K562 (cell line): ENCODE measurements around the gene ZNF143. TPM values are rescaled to one million over a fixed set of nuclear protein-coding genes. Genes with fewer than 3 reads are reported as not detected.
A peak's percentile ranks its signal among the peaks of the same experiment; 100 is the strongest.

Source experiments
- ARID3B ChIP-seq: fragments of 250-450 bp; sonication (Bioruptor Pico); IDR thresholded peaks from 2 replicates; pipeline ENCODE4 v1.4.0; 2020; ENCODE audit warnings: borderline replicate concordance
- C11orf30 ChIP-seq: fragments of 450-650 bp; IDR thresholded peaks from 2 replicates; pipeline ENCODE4 v1.6.1; 2016; ENCODE audit warnings: low read depth, mild to moderate bottlenecking
- FOXJ3 ChIP-seq: sonication (generic); formaldehyde crosslinking; IDR thresholded peaks from 2 replicates; pipeline ENCODE4 v1.4.0; 2020; ENCODE audit warnings: mild to moderate bottlenecking, missing genetic modification reagents
- HMG20A ChIP-seq: fragments of 450-650 bp; formaldehyde crosslinking; conservative IDR thresholded peaks from 2 replicates; pipeline ENCODE4 v1.4.0; 2020; ENCODE audit warnings: mild to moderate bottlenecking, mixed read lengths
- IRF1 ChIP-seq: sonication (generic); formaldehyde crosslinking; IDR thresholded peaks from 2 replicates; pipeline ENCODE4 v1.8.0; 2022; ENCODE audit warnings: missing genetic modification reagents, mild to moderate bottlenecking, borderline replicate concordance
- L3MBTL2 ChIP-seq: fragments of 450-650 bp; IDR thresholded peaks from 2 replicates; pipeline ENCODE4 v1.6.1; 2016; ENCODE audit warnings: mild to moderate bottlenecking, moderate library complexity
- MAZ ChIP-seq, 2 experiments: fragments of 450-650 bp in 1 of 2; sonication (generic) in 1 of 2; formaldehyde crosslinking; IDR thresholded peaks in 1 of 2; conservative IDR thresholded peaks in 1 of 2; 2 replicates each; pipeline versions ENCODE4 v1.4.0 to v1.5.0; 2020; ENCODE audit warnings: mild to moderate bottlenecking in 1 of 2, missing genetic modification reagents in 1 of 2
- MBD1 ChIP-seq: fragments of 250-450 bp; sonication (Bioruptor Pico); IDR thresholded peaks from 2 replicates; pipeline ENCODE4 v1.8.0; 2022; ENCODE audit warnings: inconsistent platforms
- NR2F6 ChIP-seq: fragments of 450-650 bp; formaldehyde crosslinking; IDR thresholded peaks from 2 replicates; pipeline ENCODE4 v1.4.0; 2020; ENCODE audit warnings: mild to moderate bottlenecking
- NR4A1 ChIP-seq, 2 experiments: fragments of 250-450 bp in 1 of 2; fragments of 450-650 bp in 1 of 2; sonication (Bioruptor Pico) in 1 of 2; IDR thresholded peaks; 2 replicates each; pipeline versions ENCODE4 v1.4.0 to v1.6.1; 2016 to 2020; ENCODE audit warnings: mild to moderate bottlenecking in 2 of 2, missing compliant biosample characterization in 1 of 2, missing genetic modification characterization in 1 of 2, moderate library complexity in 1 of 2
- OTX1 ChIP-seq: fragments of 450-650 bp; formaldehyde crosslinking; IDR thresholded peaks from 2 replicates; pipeline ENCODE4 v1.4.0; 2022; ENCODE audit warnings: mild to moderate bottlenecking
- RNF2 ChIP-seq: sonication (generic); IDR thresholded peaks from 2 replicates; pipeline ENCODE4 v1.6.1; 2016
- XRCC3 ChIP-seq: fragments of 450-650 bp; IDR thresholded peaks from 2 replicates; pipeline ENCODE4 v1.6.1; 2017; ENCODE audit warnings: mild to moderate bottlenecking, moderate library complexity
- ZBTB17 ChIP-seq: fragments of 450-650 bp; formaldehyde crosslinking; IDR thresholded peaks from 2 replicates; pipeline ENCODE4 v1.4.0; 2020; ENCODE audit warnings: mild to moderate bottlenecking
- ZNF146 ChIP-seq: IDR thresholded peaks from one replicate; pipeline ENCODE4 v1.6.1; 2018; ENCODE audit warnings: missing compliant biosample characterization; ENCODE audit not compliant: unreplicated experiment
- ZNF239 ChIP-seq: fragments of 250-450 bp; sonication (Bioruptor Pico); IDR thresholded peaks from 2 replicates; pipeline ENCODE4 v1.4.0; 2020; ENCODE audit warnings: mild to moderate bottlenecking
- ZNF263 ChIP-seq: sonication (generic); formaldehyde crosslinking; IDR thresholded peaks from 2 replicates; pipeline ENCODE4 v1.8.0; 2022; ENCODE audit warnings: mild to moderate bottlenecking, missing genetic modification reagents, borderline replicate concordance
- ZNF311 ChIP-seq: fragments of 250-450 bp; sonication (Bioruptor Pico); IDR thresholded peaks from 2 replicates; pipeline ENCODE4 v1.4.0; 2020; ENCODE audit warnings: mild to moderate bottlenecking, moderate library complexity
- polyA plus RNA-seq, 8 experiments: library from polyadenylated mRNA; depleted of rRNA in 4 of 8; stranded (reverse) in 5 of 8; unstranded in 3 of 8; fragments of >200 nt; fragmentation: Nextera tagmentation in 2 of 8; fragmentation: Illumina TruSeq in 1 of 8; extraction: Ambion mirVana in 2 of 8; extraction: Trizol in 1 of 8; gene quantifications; 2 replicates each; pipeline versions ENCODE4 v1.2.1 to v1.2.3, GENCODE V29; 2011 to 2014; ENCODE audit warnings: inconsistent platforms in 1 of 8, missing spikeins in 1 of 8
- total RNA-seq, 7 experiments: library from RNA; depleted of rRNA in 6 of 7; stranded (reverse); fragments of >200 nt in 6 of 7; fragmentation: Illumina TruSeq in 2 of 7; extraction: Trizol in 2 of 7; gene quantifications; 2 replicates each; pipeline versions ENCODE4 v1.2.1 to v1.2.3, GENCODE V29; 2011 to 2021; ENCODE audit warnings: low replicate concordance in 1 of 7
- TF ChIP-seq, protein P1 (sequence below): fragments of 250-450 bp; sonication (Bioruptor Pico); IDR thresholded peaks from 2 replicates; pipeline ENCODE4 v1.8.0; 2021; ENCODE audit warnings: mild to moderate bottlenecking, moderate library complexity
- TF ChIP-seq, protein P2 (sequence below): sonication (generic); formaldehyde crosslinking; IDR thresholded peaks from 2 replicates; pipeline ENCODE4 v1.8.0; 2022; ENCODE audit warnings: mild to moderate bottlenecking, missing genetic modification reagents

The ZNF143 gene
- total and polyA plus RNA-seq, 9 of the 15 experiments (the other 6 are each of a cell fraction or from before 2014, with no cell fraction given) = 18.4 to 58.5 (median 27.1) TPM

DNA sequence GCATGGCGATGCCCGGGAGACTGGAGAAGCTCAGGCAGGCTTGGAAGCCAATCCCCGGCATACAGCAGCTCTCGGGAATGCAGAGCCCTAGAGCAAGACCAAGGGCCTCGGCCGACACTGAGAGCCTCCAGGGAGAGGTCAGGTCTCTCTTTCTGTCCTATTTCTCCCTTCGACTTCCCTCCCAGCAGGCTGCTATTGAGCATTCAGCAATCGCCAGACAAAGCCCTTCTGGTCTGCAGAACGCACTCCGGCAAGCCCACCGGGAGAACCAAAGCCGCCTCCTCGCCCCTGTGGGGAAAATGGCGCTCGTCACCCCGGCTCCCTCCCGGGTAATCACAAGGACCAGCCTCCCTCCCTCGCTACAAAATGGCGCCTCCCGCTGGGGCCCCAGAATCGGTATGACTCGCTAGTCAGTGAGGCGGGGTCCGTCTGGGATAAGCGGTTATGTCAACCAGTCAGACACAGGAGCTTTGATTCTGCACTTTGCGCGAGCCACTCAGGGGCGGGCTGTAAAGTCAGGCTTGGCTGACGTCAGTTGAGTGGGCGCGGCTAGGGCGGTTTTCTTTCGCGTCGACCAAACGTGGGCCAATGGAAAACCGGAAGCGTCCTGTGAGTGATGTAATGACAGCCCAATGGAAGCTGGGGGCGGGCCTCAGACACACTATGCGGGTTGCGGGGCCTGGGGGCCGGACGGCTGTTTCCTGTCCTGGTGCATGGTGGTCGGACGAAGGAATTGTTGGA lies at the start of gene ZNF143 (continued):
- TF ChIP-seq, protein P1, sequence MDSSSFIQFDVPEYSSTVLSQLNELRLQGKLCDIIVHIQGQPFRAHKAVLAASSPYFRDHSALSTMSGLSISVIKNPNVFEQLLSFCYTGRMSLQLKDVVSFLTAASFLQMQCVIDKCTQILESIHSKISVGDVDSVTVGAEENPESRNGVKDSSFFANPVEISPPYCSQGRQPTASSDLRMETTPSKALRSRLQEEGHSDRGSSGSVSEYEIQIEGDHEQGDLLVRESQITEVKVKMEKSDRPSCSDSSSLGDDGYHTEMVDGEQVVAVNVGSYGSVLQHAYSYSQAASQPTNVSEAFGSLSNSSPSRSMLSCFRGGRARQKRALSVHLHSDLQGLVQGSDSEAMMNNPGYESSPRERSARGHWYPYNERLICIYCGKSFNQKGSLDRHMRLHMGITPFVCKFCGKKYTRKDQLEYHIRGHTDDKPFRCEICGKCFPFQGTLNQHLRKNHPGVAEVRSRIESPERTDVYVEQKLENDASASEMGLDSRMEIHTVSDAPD (CRISPR knock-in tag) = no peak
- no peak for TF ChIP-seq NR4A1 (CRISPR knock-in tag; IDR thresholded peaks at IDR 0.05)
- peak; percentile 31; the same call in 1 of the 2 replicates for TF ChIP-seq NR4A1 (tag; IDR thresholded peaks at IDR 0.05)
- no peak for TF ChIP-seq XRCC3
- TF ChIP-seq IRF1 (CRISPR knock-in tag) = no peak
- peak; percentile 52; the same call in 1 of the 2 replicates for TF ChIP-seq OTX1 (CRISPR knock-in tag)
- TF ChIP-seq MBD1 (CRISPR knock-in tag) = no peak
- peak; percentile 69; the same call in 1 of the 2 replicates for TF ChIP-seq ZBTB17 (CRISPR knock-in tag)
- TF ChIP-seq ARID3B (CRISPR knock-in tag) = no peak
- TF ChIP-seq ZNF239 = no peak
- peak; percentile 89 to 97 for TF ChIP-seq MAZ (CRISPR knock-in tag; conservative IDR thresholded peaks at IDR 0.05 in 1 of 2, IDR thresholded peaks at IDR 0.05 in 1 of 2)
- TF ChIP-seq ZNF263 (CRISPR knock-in tag) = no peak
- peak; percentile 64; the same call in 1 of the 2 replicates for TF ChIP-seq ZNF311 (CRISPR knock-in tag)
- TF ChIP-seq NR2F6 (CRISPR knock-in tag) = no peak
- no peak for TF ChIP-seq FOXJ3 (CRISPR knock-in tag)
- peak; percentile 78 for TF ChIP-seq C11orf30
- TF ChIP-seq, protein P2, sequence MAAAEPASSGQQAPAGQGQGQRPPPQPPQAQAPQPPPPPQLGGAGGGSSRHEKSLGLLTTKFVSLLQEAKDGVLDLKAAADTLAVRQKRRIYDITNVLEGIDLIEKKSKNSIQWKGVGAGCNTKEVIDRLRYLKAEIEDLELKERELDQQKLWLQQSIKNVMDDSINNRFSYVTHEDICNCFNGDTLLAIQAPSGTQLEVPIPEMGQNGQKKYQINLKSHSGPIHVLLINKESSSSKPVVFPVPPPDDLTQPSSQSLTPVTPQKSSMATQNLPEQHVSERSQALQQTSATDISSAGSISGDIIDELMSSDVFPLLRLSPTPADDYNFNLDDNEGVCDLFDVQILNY = no peak
- no peak for TF ChIP-seq L3MBTL2
- TF ChIP-seq HMG20A (CRISPR knock-in tag) = no peak
- no peak for TF ChIP-seq ZNF146
- TF ChIP-seq RNF2 = peak; percentile 71
